ENCODE measurements around the gene HSPA14.
"Not testable (repeated sequence)": the region's sequence is repeated elsewhere in the genome, so short reads cannot be mapped to it uniquely, and the experiment has no call there.

HSPA14 gene

GRCh38 chr10:14884082-14884481 lies 46.0 kb downstream of the HSPA14 start:
- Histone ChIP-seq H3K4me1 (ENCODE audit: insufficient read depth, low read length) (peaks cover 4% of the 10 kb centered on the region; the same call in 1 of the 2 replicates), H3K36me3 (ENCODE audit: insufficient read depth, low read length) (peaks cover 5% of the 10 kb centered on the region; the same call in 1 of the 2 replicates), H3K9me3 (ENCODE audit: control insufficient read depth, insufficient read depth, low read length) (no peaks in the 10 kb centered on the region), H3K9ac (ENCODE audit: low read depth, low read length) (no peak overlapping the region)

- no peaks in the 10 kb centered on the region for H3K9me3 ChIP-seq (ENCODE audit: control insufficient read depth, insufficient read depth, low read length)
- no peaks in the 10 kb centered on the region for H3K4me1 ChIP-seq (ENCODE audit: insufficient read depth, low read length)
- peaks cover 3% of the 10 kb centered on the region; the same call in 1 of the 2 replicates for H3K36me3 ChIP-seq (ENCODE audit: insufficient read depth, low read length)
- no peak overlapping the region for H3K9ac ChIP-seq (ENCODE audit: low read depth, low read length)
These were observed 51.2 kb downstream of the HSPA14 start for GRCh38 chr10:14889318-14889717.

GRCh38 chr10:14891151-14891550 lies 53.0 kb downstream of the HSPA14 start:
- Histone ChIP-seq H3K9me3 (ENCODE audit: control insufficient read depth, insufficient read depth, low read length) (no peaks in the 10 kb centered on the region), H3K36me3 (ENCODE audit: insufficient read depth, low read length) (no peaks in the 10 kb centered on the region)

GRCh38 chr10:14904316-14904732 lies 66.2 kb downstream of the HSPA14 start:
- H3K9ac ChIP-seq (ENCODE audit: low read depth, low read length) = no peak overlapping the region
- H3K36me3 ChIP-seq (ENCODE audit: insufficient read depth, low read length) = peaks cover 28% of the 10 kb centered on the region
- no peaks in the 10 kb centered on the region; the same call in 1 of the 2 replicates for H3K4me1 ChIP-seq (ENCODE audit: insufficient read depth, low read length)
- peaks cover 7% of the 10 kb centered on the region for H3K9me3 ChIP-seq (ENCODE audit: control insufficient read depth, insufficient read depth, low read length)

More at GRCh38 chr10:14891151-14891550, 53.0 kb downstream of the HSPA14 start:
- no peaks in the 10 kb centered on the region for H3K4me1 ChIP-seq (ENCODE audit: insufficient read depth, low read length)
- no peak overlapping the region for H3K9ac ChIP-seq (ENCODE audit: low read depth, low read length)

- Histone ChIP-seq H3K4me1 (ENCODE audit: insufficient read depth, low read length) (no peaks in the 10 kb centered on the region; the same call in 1 of the 2 replicates), H3K9ac (ENCODE audit: low read depth, low read length) (no peak overlapping the region), H3K36me3 (ENCODE audit: insufficient read depth, low read length) (peaks cover 28% of the 10 kb centered on the region), H3K9me3 (ENCODE audit: control insufficient read depth, insufficient read depth, low read length) (peaks cover 7% of the 10 kb centered on the region)
These were observed 66.8 kb downstream of the HSPA14 start for GRCh38 chr10:14904864-14905263.

- Histone ChIP-seq H3K9me3 (ENCODE audit: control insufficient read depth, insufficient read depth, low read length) (peaks cover 7% of the 10 kb centered on the region), H3K9ac (ENCODE audit: low read depth, low read length) (no peak overlapping the region), H3K36me3 (ENCODE audit: insufficient read depth, low read length) (peaks cover 29% of the 10 kb centered on the region), H3K4me1 (ENCODE audit: insufficient read depth, low read length) (no peaks in the 10 kb centered on the region; the same call in 1 of the 2 replicates)
These were observed 67.8 kb downstream of the HSPA14 start for GRCh38 chr10:14905890-14906289.

GRCh38 chr10:14906765-14907164 lies 68.7 kb downstream of the HSPA14 start:
- Histone ChIP-seq H3K9me3 (ENCODE audit: control insufficient read depth, insufficient read depth, low read length) (peaks cover 12% of the 10 kb centered on the region), H3K36me3 (ENCODE audit: insufficient read depth, low read length) (peaks cover 27% of the 10 kb centered on the region), H3K4me1 (ENCODE audit: insufficient read depth, low read length) (no peaks in the 10 kb centered on the region; the same call in 1 of the 2 replicates), H3K9ac (ENCODE audit: low read depth, low read length) (no peak overlapping the region)

- peaks cover 27% of the 10 kb centered on the region for H3K36me3 ChIP-seq (ENCODE audit: insufficient read depth, low read length)
These were observed 69.5 kb downstream of the HSPA14 start for GRCh38 chr10:14907591-14907990.

GRCh38 chr10:14909101-14909500 lies 71.0 kb downstream of the HSPA14 start:
- H3K9ac ChIP-seq (ENCODE audit: low read depth, low read length) = no peak overlapping the region
- peaks cover 12% of the 10 kb centered on the region for H3K9me3 ChIP-seq (ENCODE audit: control insufficient read depth, insufficient read depth, low read length)
- H3K4me1 ChIP-seq (ENCODE audit: insufficient read depth, low read length) = no peaks in the 10 kb centered on the region; the same call in 1 of the 2 replicates
- H3K36me3 ChIP-seq (ENCODE audit: insufficient read depth, low read length) = peaks cover 25% of the 10 kb centered on the region

More at GRCh38 chr10:14907591-14907990, 69.5 kb downstream of the HSPA14 start:
- H3K9ac ChIP-seq (ENCODE audit: low read depth, low read length); H3K4me1 ChIP-seq (ENCODE audit: insufficient read depth, low read length): not testable (repeated sequence)
- peaks cover 12% of the 10 kb centered on the region for H3K9me3 ChIP-seq (ENCODE audit: control insufficient read depth, insufficient read depth, low read length)

- H3K9me3 ChIP-seq (ENCODE audit: control insufficient read depth, insufficient read depth, low read length) = peaks cover 12% of the 10 kb centered on the region
- H3K4me1 ChIP-seq (ENCODE audit: insufficient read depth, low read length) = no peaks in the 10 kb centered on the region
- no peak overlapping the region for H3K9ac ChIP-seq (ENCODE audit: low read depth, low read length)
- H3K36me3 ChIP-seq (ENCODE audit: insufficient read depth, low read length) = peaks cover 18% of the 10 kb centered on the region
These were observed 72.8 kb downstream of the HSPA14 start for GRCh38 chr10:14910953-14911352.

GRCh38 chr10:14911801-14912200 lies 73.7 kb downstream of the HSPA14 start:
- Histone ChIP-seq H3K9me3 (ENCODE audit: control insufficient read depth, insufficient read depth, low read length) (peaks cover 9% of the 10 kb centered on the region), H3K9ac (ENCODE audit: low read depth, low read length) (no peak overlapping the region), H3K36me3 (ENCODE audit: insufficient read depth, low read length) (peaks cover 18% of the 10 kb centered on the region; the same call in 1 of the 2 replicates), H3K4me1 (ENCODE audit: insufficient read depth, low read length) (no peaks in the 10 kb centered on the region)

- Histone ChIP-seq H3K9ac (ENCODE audit: low read depth, low read length) (no peak overlapping the region), H3K9me3 (ENCODE audit: control insufficient read depth, insufficient read depth, low read length) (peaks cover 9% of the 10 kb centered on the region), H3K4me1 (ENCODE audit: insufficient read depth, low read length) (no peaks in the 10 kb centered on the region), H3K36me3 (ENCODE audit: insufficient read depth, low read length) (peaks cover 8% of the 10 kb centered on the region; the same call in 1 of the 2 replicates)
These were observed 78.5 kb downstream of the HSPA14 start for GRCh38 chr10:14916600-14916999.

- Histone ChIP-seq H3K4me1 (ENCODE audit: insufficient read depth, low read length) (no peaks in the 10 kb centered on the region), H3K9ac (ENCODE audit: low read depth, low read length) (no peak overlapping the region), H3K9me3 (ENCODE audit: control insufficient read depth, insufficient read depth, low read length) (peaks cover 7% of the 10 kb centered on the region; the same call in 1 of the 2 replicates), H3K36me3 (ENCODE audit: insufficient read depth, low read length) (peaks cover 8% of the 10 kb centered on the region; the same call in 1 of the 2 replicates)
These were observed 79.7 kb downstream of the HSPA14 start for GRCh38 chr10:14917827-14918226.

- H3K9ac ChIP-seq (ENCODE audit: low read depth, low read length) = no peak overlapping the region
- no peaks in the 10 kb centered on the region for H3K4me1 ChIP-seq (ENCODE audit: insufficient read depth, low read length)
- H3K9me3 ChIP-seq (ENCODE audit: control insufficient read depth, insufficient read depth, low read length) = peaks cover 7% of the 10 kb centered on the region; the same call in 1 of the 2 replicates
- peaks cover 8% of the 10 kb centered on the region; the same call in 1 of the 2 replicates for H3K36me3 ChIP-seq (ENCODE audit: insufficient read depth, low read length)
These were observed 80.9 kb downstream of the HSPA14 start for GRCh38 chr10:14918964-14919363.
